HepG2 (cell line): ENCODE results near the gene CDH12. TPM values are rescaled to one million over a fixed set of nuclear protein-coding genes. Genes with fewer than 3 reads are reported as not detected.

Source experiments
- ATAC-seq: fragments of 200-7000 bp; cut with Tn5 transposase; 3 replicates; pipeline ENCODE4 v1.9.1; 2020; ENCODE audit warnings: mild to moderate bottlenecking, moderate library complexity
- BruUV-seq: library from RNA; stranded (reverse); fragments of 400-500 nt; replicated peaks from 2 replicates; lab custom pipeline; 2021; lab: Mats Ljungman, UMichigan
- CTCF ChIA-PET: fragments of 300-600 bp; formaldehyde crosslinking; extraction: SDS; loops from one replicate; lab custom pipeline; 2021; ENCODE audit warnings: low total read pairs, inconsistent platforms, low intra/inter-chr PET ratio; lab: Yijun Ruan, JAX
- POLR2A ChIA-PET: fragments of 350-600 bp; sonication (Branson Sonifier 250); formaldehyde crosslinking; loops from one replicate; lab custom pipeline; 2020; ENCODE audit warnings: antibody characterized with exemption, inconsistent platforms; lab: Yijun Ruan, JAX
- DNase-seq: peaks from one replicate; pipeline ENCODE4 v3.0.0-alpha.2; 2015; ENCODE audit warnings: low spot score
- FAIRE-seq: peaks from 3 replicates; lab custom pipeline; 2011; peaks lifted over from hg19 to GRCh38; lab: Jason Lieb, UNC
- H2AFZ ChIP-seq: one replicate; pipeline ENCODE4 v1.6.1; 2011; ENCODE audit warnings: low read length, inconsistent platforms
- H3K27ac ChIP-seq: fragments of 300-600 bp; 3 replicates; pipeline ENCODE4 v1.8.0; 2011; ENCODE audit warnings: mixed run types, mild to moderate bottlenecking, mixed read lengths, low read length, inconsistent platforms; ENCODE audit not compliant: insufficient read depth; ENCODE audit errors: extremely low read length
- H3K27me3 ChIP-seq, 2 experiments: fragments of 200-600 bp in 1 of 2; 2 replicates in 1 of 2; 3 replicates in 1 of 2; pipeline versions ENCODE4 v1.6.0 to v1.8.0; 2011; ENCODE audit warnings: low read length in 2 of 2, mild to moderate bottlenecking in 2 of 2, moderate library complexity in 2 of 2, inconsistent platforms in 1 of 2; ENCODE audit not compliant: insufficient read depth in 2 of 2, control insufficient read depth in 1 of 2
- H3K36me3 ChIP-seq, 2 experiments: fragments of 200-600 bp in 1 of 2; replicated peaks in 1 of 2; 2 replicates in 1 of 2; 3 replicates in 1 of 2; pipeline versions ENCODE4 v1.5.1 to v1.8.0; 2011; ENCODE audit warnings: low read length in 2 of 2, inconsistent platforms in 1 of 2; ENCODE audit not compliant: insufficient read depth in 2 of 2, control insufficient read depth in 1 of 2
- H3K4me1 ChIP-seq: 2 replicates; pipeline ENCODE4 v1.5.1; 2012; ENCODE audit warnings: low read length, inconsistent platforms; ENCODE audit not compliant: insufficient read depth
- H3K4me2 ChIP-seq: 2 replicates; pipeline ENCODE4 v1.6.0; 2011; ENCODE audit warnings: low read depth, low read length, inconsistent platforms
- H3K4me3 ChIP-seq, 3 experiments: fragments of 200-600 bp in 1 of 3; sonication (generic), shearing (Covaris generic) in 1 of 3; replicated peaks in 1 of 3; 2 replicates each; pipeline ENCODE4 v1.5.1; 2011 to 2016; ENCODE audit warnings: low read length in 3 of 3, inconsistent platforms in 2 of 3, low read depth in 2 of 3, mild to moderate bottlenecking in 2 of 3, control low read depth in 1 of 3, mixed read lengths in 1 of 3; ENCODE audit not compliant: insufficient read depth in 1 of 3
- H3K79me2 ChIP-seq: one replicate; pipeline ENCODE4 v1.6.1; 2011; ENCODE audit warnings: low read length, inconsistent platforms; ENCODE audit not compliant: insufficient read depth
- H3K9ac ChIP-seq: 2 replicates; pipeline ENCODE4 v1.6.0; 2011; ENCODE audit warnings: mild to moderate bottlenecking, low read depth, low read length, inconsistent platforms; ENCODE audit not compliant: insufficient read depth
- H3K9me3 ChIP-seq: 2 replicates; pipeline ENCODE4 v1.5.1; 2012; ENCODE audit warnings: mild to moderate bottlenecking, low read length
- H4K20me1 ChIP-seq: 2 replicates; pipeline ENCODE4 v1.6.0; 2011; ENCODE audit warnings: inconsistent platforms, mild to moderate bottlenecking, low read length, moderate library complexity; ENCODE audit not compliant: insufficient read depth
- ATF4 ChIP-seq, 2 experiments: fragments of 450-650 bp in 1 of 2; sonication (generic) in 1 of 2; formaldehyde crosslinking; IDR thresholded peaks; 2 replicates each; pipeline versions ENCODE4 v1.5.0 to v1.8.0; 2020 to 2022; ENCODE audit warnings: mild to moderate bottlenecking in 1 of 2, missing genetic modification reagents in 1 of 2
- FOXA3 ChIP-seq: IDR thresholded peaks from 2 replicates; pipeline ENCODE4 v1.6.1; 2016; ENCODE audit warnings: missing genetic modification reagents, missing compliant biosample characterization
- HIC2 ChIP-seq: sonication (generic); formaldehyde crosslinking; IDR thresholded peaks from 2 replicates; pipeline ENCODE4 v1.9.0; 2022; ENCODE audit warnings: low read depth, missing genetic modification reagents
- ISL2 ChIP-seq: sonication (generic); formaldehyde crosslinking; IDR thresholded peaks from 2 replicates; pipeline ENCODE4 v1.5.0; 2020; ENCODE audit warnings: missing genetic modification reagents
- NR1H2 ChIP-seq: sonication (generic); formaldehyde crosslinking; IDR thresholded peaks from 2 replicates; pipeline ENCODE4 v1.8.1; 2022; ENCODE audit warnings: low read depth, missing genetic modification reagents, borderline replicate concordance
- PRPF4 ChIP-seq: fragments of 200-400 bp; formaldehyde crosslinking; IDR thresholded peaks from 2 replicates; pipeline ENCODE4 v1.6.1; 2016; ENCODE audit warnings: low read length, low read depth; ENCODE audit not compliant: poor library complexity, severe bottlenecking
- SAFB2 ChIP-seq: sonication (generic); formaldehyde crosslinking; IDR thresholded peaks from 2 replicates; pipeline ENCODE4 v1.5.1; 2020; ENCODE audit warnings: missing genetic modification reagents, low read depth, mild to moderate bottlenecking, borderline replicate concordance
- SIN3B ChIP-seq: fragments of 150-350 bp; IDR thresholded peaks from 2 replicates; pipeline ENCODE4 v1.6.1; 2014; ENCODE audit warnings: low read length
- ZFAT ChIP-seq: sonication (generic); formaldehyde crosslinking; conservative IDR thresholded peaks from 2 replicates; pipeline ENCODE4 v1.8.1; 2023; ENCODE audit warnings: missing genetic modification reagents, inconsistent platforms
- ZFP62 ChIP-seq: sonication (generic); formaldehyde crosslinking; IDR thresholded peaks from 2 replicates; pipeline ENCODE4 v1.4.0; 2020; ENCODE audit warnings: missing genetic modification reagents
- ZNF510 ChIP-seq: sonication (generic); formaldehyde crosslinking; IDR thresholded peaks from 2 replicates; pipeline ENCODE4 v1.4.0; 2020; ENCODE audit warnings: low read depth, mild to moderate bottlenecking, missing genetic modification reagents
- ZNF597 ChIP-seq: sonication (generic); formaldehyde crosslinking; IDR thresholded peaks from 2 replicates; pipeline ENCODE4 v1.5.0; 2020; ENCODE audit warnings: missing genetic modification reagents
- ZNF646 ChIP-seq: sonication (generic); formaldehyde crosslinking; IDR thresholded peaks from 2 replicates; pipeline ENCODE4 v1.9.0; 2021; ENCODE audit warnings: mild to moderate bottlenecking, missing genetic modification reagents
- ZSCAN31 ChIP-seq: sonication (generic); formaldehyde crosslinking; IDR thresholded peaks from 2 replicates; pipeline ENCODE4 v1.5.0; 2020; ENCODE audit warnings: low read depth, mild to moderate bottlenecking, missing genetic modification reagents
- WGBS: methylation state at CpG from one replicate; pipeline ENCODE4 v1.1.6; 2017; ENCODE audit warnings: low lambda C conversion rate; 5-methylcytosine and 5-hydroxymethylcytosine counted together
- in situ Hi-C: cut with HindIII; loops from 2 replicates; pipeline ENCODE4 v1.10.0; 2017; ENCODE audit warnings: low pct_unique_long_range_greater_than_20kb; ENCODE audit not compliant: extremely low pct_ligation_motif_present
- intact Hi-C: fragments of 100-400 bp; cut with micrococcal nuclease; formaldehyde crosslinking; loops from one replicate; pipeline ENCODE4 v1.10.0; 2022; ENCODE audit not compliant: unreplicated experiment
- polyA plus RNA-seq, 8 experiments: library from polyadenylated mRNA; depleted of rRNA in 3 of 8; stranded (reverse) in 7 of 8; unstranded in 1 of 8; fragments of >200 nt; fragmentation: Illumina TruSeq in 4 of 8; extraction: Trizol in 4 of 8; gene quantifications; 2 replicates each; pipeline versions ENCODE4 v1.2.1 to v1.2.3, GENCODE V29; 2011 to 2016; ENCODE audit warnings: low read depth in 4 of 8, missing spikeins in 1 of 8, mixed read lengths in 1 of 8; ENCODE audit not compliant: insufficient read depth in 1 of 8
- total RNA-seq, 5 experiments: library from RNA; depleted of rRNA; stranded (reverse); fragments of >200 nt; fragmentation: Illumina TruSeq; extraction: Trizol; gene quantifications; 2 replicates each; pipeline ENCODE4 v1.2.3, GENCODE V29; 2016; ENCODE audit warnings: low read depth in 1 of 5

CDH12 gene
- total and polyA plus RNA-seq, 2 of the 13 experiments (the other 11 are each of a cell fraction or from before 2014, with no cell fraction given): not detected

- FAIRE-seq (no peak), ATAC-seq (no peak), DNase-seq (no peak)
- no peak overlapping the region for H3K9ac ChIP-seq
- ChIA-PET POLR2A (no interaction called here), CTCF (no interaction called here)
- H3K27me3 ChIP-seq: no peaks in the 10 kb centered on the region
- 6% methylated on average over 1 of the region's 1 CpG for WGBS
- in situ Hi-C loops (no loop called here), intact Hi-C loops (no loop called here)
- H3K4me1 ChIP-seq: no peaks in the 10 kb centered on the region
- H4K20me1 ChIP-seq: no peaks in the 10 kb centered on the region
- no peak overlapping the region for H3K27ac ChIP-seq
- H3K36me3 ChIP-seq: no peaks in the 10 kb centered on the region
- no peak overlapping the region for H3K4me3 ChIP-seq
- H2AFZ ChIP-seq: no peak overlapping the region
- H3K79me2 ChIP-seq: no peaks in the 10 kb centered on the region
- H3K9me3 ChIP-seq: no peaks in the 10 kb centered on the region
- no TSS peak for BruUV-seq
- no peak overlapping the region for H3K4me2 ChIP-seq
- TF ChIP-seq ISL2 (CRISPR knock-in tag) (no peak), ZNF597 (CRISPR knock-in tag) (no peak), ZFP62 (CRISPR knock-in tag) (no peak), FOXA3 (CRISPR knock-in tag) (no peak), ZNF510 (CRISPR knock-in tag) (no peak), SIN3B (no peak), ZNF646 (CRISPR knock-in tag) (no peak), SAFB2 (CRISPR knock-in tag) (no peak), ZFAT (no peak), PRPF4 (no peak), HIC2 (CRISPR knock-in tag) (no peak), ATF4 (CRISPR knock-in tag; IDR thresholded peaks at IDR 0.05) (no peak), ZSCAN31 (no peak), NR1H2 (CRISPR knock-in tag) (no peak)
These were observed 533.3 kb downstream of the CDH12 start for GRCh38 chr5:22319798-22320197.
